Right cardiac atrium (tissue), 5 donors: Measurements from ENCODE around the gene LUC7L. TPM values are rescaled to one million over a fixed set of nuclear protein-coding genes. Genes with fewer than 3 reads are reported as not detected.
"Not testable (repeated sequence)": the region's sequence is repeated elsewhere in the genome, so short reads cannot be mapped to it uniquely, and the experiment has no call there.

ENCODE experiments used
- ATAC-seq, 2 donors: fragments of 200-7000 bp; cut with Tn5 transposase; one replicate each; pipeline versions ENCODE4 v1.8.0 to v1.9.1; 2020; ENCODE audit warnings: moderate library complexity in 2 of 2, mild to moderate bottlenecking in 1 of 2
- DNase-seq, 3 donors: peaks; one replicate each; pipeline ENCODE4 v3.0.0-alpha.2; 2020
- H3K27ac ChIP-seq: one replicate; pipeline ENCODE4 v1.5.1; 2013; ENCODE audit warnings: mild to moderate bottlenecking, low read length, control low read depth, moderate library complexity
- H3K27me3 ChIP-seq: one replicate; pipeline ENCODE4 v1.6.1; 2013; ENCODE audit not compliant: control insufficient read depth, insufficient read depth
- H3K4me1 ChIP-seq: one replicate; pipeline ENCODE4 v1.6.1; 2013; ENCODE audit warnings: low read length; ENCODE audit not compliant: control insufficient read depth, insufficient read depth
- H3K4me3 ChIP-seq: one replicate; pipeline ENCODE4 v1.5.1; 2013; ENCODE audit warnings: low read length, control low read depth
- H3K9me3 ChIP-seq: one replicate; pipeline ENCODE4 v1.6.1; 2013; ENCODE audit warnings: low read length; ENCODE audit not compliant: control insufficient read depth
- WGBS: extraction: QIAGEN DNeasy Blood & Tissue Kit; methylation state at CpG from one replicate; pipeline ENCODE4 v1.1.7; 2013; 5-methylcytosine and 5-hydroxymethylcytosine counted together
- intact Hi-C, 4 donors: fragments of 100-400 bp; cut with DNase I; formaldehyde crosslinking; loops; one replicate each; pipeline versions ENCODE4 v1.11.0 to v1.14.0; 2022 to 2023
- polyA plus RNA-seq: library from polyadenylated mRNA; stranded (reverse); fragments of 200-250 nt; gene quantifications from one replicate; pipeline ENCODE4 v1.2.3, GENCODE V29; 2013
- total RNA-seq, 4 donors: library from RNA; stranded (reverse); fragmentation: NEBNext Ultra II Directional; extraction: Animal tissue kit (Norgen Biotek cat#: 25700); gene quantifications; one replicate each; pipeline ENCODE4 v1.2.1, GENCODE V29; 2021
- donor health status: healthy with polysubstance abuse.
- donor health status: DM: no; HTN: yes; CAD: no.
- donor health status: DM: no; HTN: no; CAD: no.
- donor health status: DM: no; HTN: yes; CAD: no; lungs with severe emphysema.
- donor health status: DM: yes; HTN: yes; CAD: no.

Gene LUC7L
- total and polyA plus RNA-seq, 5 donors, result 28.1 to 32.1 (median 30.9) TPM

- H3K27me3 ChIP-seq, result no peaks in the 10 kb centered on the region
- H3K4me3 ChIP-seq, result no peak overlapping the region
- WGBS, result 71% methylated on average over 4 of the region's 4 CpGs
- H3K4me1 ChIP-seq, result no peaks in the 10 kb centered on the region
- no peaks in the 10 kb centered on the region for H3K9me3 ChIP-seq
- no peak overlapping the region for H3K27ac ChIP-seq
- intact Hi-C loops, result no loop called here
- ATAC-seq (no peak), DNase-seq (no peak)
Observed at GRCh38 chr16:220021-220420, 9.2 kb downstream of the LUC7L start.

DNA sequence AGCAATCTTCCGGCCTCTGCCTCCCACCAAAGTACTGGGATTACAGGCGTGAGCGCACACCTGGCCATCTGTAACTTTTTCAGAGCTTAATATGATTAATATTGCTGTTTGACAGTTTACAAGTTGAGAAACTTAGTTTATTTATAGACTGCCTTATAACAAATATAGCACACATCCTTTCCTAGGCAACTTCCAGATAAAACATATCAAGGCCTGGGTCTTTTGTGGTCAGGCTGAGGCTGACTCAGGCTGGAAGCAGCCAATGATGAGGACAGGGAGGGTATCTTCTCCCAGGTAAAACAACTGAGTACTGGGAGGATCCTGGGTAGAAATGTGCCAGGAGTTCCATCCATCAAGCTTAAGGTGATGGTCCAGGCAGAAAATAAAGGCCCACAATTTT is 16.2 kb downstream of the LUC7L start:
- H3K27ac ChIP-seq, result no peak overlapping the region
- no peak for ATAC-seq
- 95% methylated on average over 3 of the region's 3 CpGs for WGBS

DNA sequence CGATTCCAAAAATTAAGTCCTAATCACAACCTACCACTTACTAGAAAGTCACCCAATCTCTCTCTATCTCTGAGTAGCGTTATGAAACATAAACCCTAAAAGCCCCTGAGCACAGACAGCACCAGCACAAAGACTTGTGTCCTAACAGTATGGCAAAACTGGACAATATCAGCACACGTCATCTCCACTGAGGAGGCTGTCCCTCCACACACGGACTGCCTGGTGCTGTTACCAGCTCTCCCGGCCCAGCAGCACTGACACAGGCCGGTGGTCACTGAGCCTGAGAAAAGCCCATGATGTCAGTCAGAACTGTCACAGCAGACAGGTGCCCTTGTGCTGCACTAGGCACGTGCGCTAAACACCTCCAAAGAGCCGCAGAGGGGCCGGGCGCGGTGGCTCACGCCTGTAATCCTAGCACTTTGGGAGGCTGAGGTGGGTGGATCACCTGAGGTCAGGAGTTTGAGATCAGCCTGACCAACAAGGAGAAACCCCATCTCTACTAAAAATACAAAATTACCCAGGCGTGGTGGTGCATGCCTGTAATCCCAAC is 17.5 kb downstream of the LUC7L start:
- ATAC-seq, result peak; percentile 22 to 27
- H3K4me3 ChIP-seq, H3K4me1 ChIP-seq, DNase-seq, intact Hi-C loops, H3K27me3 ChIP-seq, H3K27ac ChIP-seq, H3K9me3 ChIP-seq: not testable (repeated sequence)
- 84% methylated on average over 14 of the region's 14 CpGs for WGBS

More for the DNA sequence above, 16.2 kb downstream of the LUC7L start:
- Histone ChIP-seq H3K27me3 (no peaks in the 10 kb centered on the region), H3K9me3 (no peaks in the 10 kb centered on the region), H3K4me3 (no peak overlapping the region), H3K4me1 (no peaks in the 10 kb centered on the region)
- no peak for DNase-seq
- intact Hi-C loops, result no loop called here

GRCh38 chr16:209359-209758 is 19.9 kb downstream of the LUC7L start:
- H3K9me3 ChIP-seq, H3K27me3 ChIP-seq, ATAC-seq, DNase-seq, H3K27ac ChIP-seq, intact Hi-C loops, H3K4me3 ChIP-seq, H3K4me1 ChIP-seq: not testable (repeated sequence)
- 90% methylated on average over 4 of the region's 4 CpGs for WGBS

DNA sequence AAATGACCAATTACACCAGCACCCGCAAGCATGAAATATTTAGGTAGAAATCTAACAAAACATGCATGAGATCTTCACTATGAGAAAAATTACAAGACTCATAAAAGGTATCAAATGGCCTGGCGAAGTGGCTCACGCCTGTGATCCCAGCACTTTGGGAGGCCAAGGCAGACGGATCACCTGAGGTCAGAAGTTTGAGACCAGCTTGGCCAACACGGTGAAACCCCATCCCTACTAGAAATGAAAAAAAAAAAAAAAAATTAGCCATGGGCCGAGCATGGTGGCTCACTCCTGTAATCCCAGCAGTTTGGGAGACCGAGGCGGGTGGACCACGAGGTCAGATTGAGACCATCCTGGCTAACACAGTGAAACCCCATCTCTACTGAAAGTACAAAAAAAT is 25.2 kb downstream of the LUC7L start:
- H3K4me3 ChIP-seq, H3K27ac ChIP-seq, ATAC-seq, DNase-seq, intact Hi-C loops, H3K9me3 ChIP-seq, H3K4me1 ChIP-seq, H3K27me3 ChIP-seq: not testable (repeated sequence)
- 93% methylated on average over 9 of the region's 9 CpGs for WGBS

DNA sequence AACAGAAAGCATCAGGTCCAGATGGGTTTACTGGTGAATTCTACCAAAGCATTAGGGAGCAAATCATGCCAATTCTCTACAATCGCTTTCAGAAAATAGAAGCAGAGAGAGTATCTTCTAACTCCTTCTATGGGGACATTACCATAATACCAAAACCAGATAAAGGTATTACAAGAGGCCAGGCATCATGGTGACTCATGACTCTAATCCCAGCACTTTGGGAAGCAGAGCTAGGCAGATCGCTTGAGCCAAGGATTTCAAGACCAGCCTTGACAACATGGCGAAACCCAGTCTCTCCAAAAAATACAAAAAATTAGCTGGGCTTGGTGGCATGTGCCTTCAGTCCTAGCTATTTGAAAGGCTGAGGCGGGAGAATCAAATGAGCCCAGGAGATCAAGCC is 26.0 kb downstream of the LUC7L start:
- Histone ChIP-seq H3K4me1 (no peaks in the 10 kb centered on the region), H3K27me3 (no peaks in the 10 kb centered on the region), H3K27ac (no peak overlapping the region), H3K4me3 (no peak overlapping the region), H3K9me3 (no peaks in the 10 kb centered on the region)
- 98% methylated on average over 4 of the region's 4 CpGs for WGBS
- DNase-seq, result no peak
- no peak for ATAC-seq
- intact Hi-C loops, result no loop called here

- H3K4me1 ChIP-seq, result no peaks in the 10 kb centered on the region
- no peaks in the 10 kb centered on the region for H3K9me3 ChIP-seq
- DNase-seq (no peak), ATAC-seq (no peak)
- no peak overlapping the region for H3K4me3 ChIP-seq
- no peak overlapping the region for H3K27ac ChIP-seq
- 90% methylated on average over 5 of the region's 5 CpGs for WGBS
- intact Hi-C loops, result no loop called here
- H3K27me3 ChIP-seq, result no peaks in the 10 kb centered on the region
Observed at GRCh38 chr16:200388-200787, 28.9 kb downstream of the LUC7L start.

GRCh38 chr16:194516-194915 is 34.7 kb downstream of the LUC7L start:
- Histone ChIP-seq H3K27me3 (no peaks in the 10 kb centered on the region), H3K4me3 (no peak overlapping the region), H3K9me3 (no peaks in the 10 kb centered on the region), H3K4me1 (no peaks in the 10 kb centered on the region), H3K27ac (no peak overlapping the region)
- DNase-seq, result no peak
- intact Hi-C loops, result no loop called here
- WGBS, result 94% methylated on average over 6 of the region's 6 CpGs
- ATAC-seq, result no peak

GRCh38 chr16:193441-193840 is 35.8 kb downstream of the LUC7L start:
- intact Hi-C loops, result no loop called here
- Histone ChIP-seq H3K9me3 (no peaks in the 10 kb centered on the region), H3K27ac (no peak overlapping the region), H3K27me3 (no peaks in the 10 kb centered on the region), H3K4me1 (no peaks in the 10 kb centered on the region), H3K4me3 (no peak overlapping the region)
- DNase-seq (no peak), ATAC-seq (no peak)
- 91% methylated on average over 15 of the region's 15 CpGs for WGBS

GRCh38 chr16:192686-193085 is 36.6 kb downstream of the LUC7L start:
- Histone ChIP-seq H3K27me3 (no peaks in the 10 kb centered on the region), H3K4me3 (no peak overlapping the region), H3K27ac (no peak overlapping the region), H3K9me3 (no peaks in the 10 kb centered on the region), H3K4me1 (no peaks in the 10 kb centered on the region)
- 95% methylated on average over 11 of the region's 11 CpGs for WGBS
- ATAC-seq, result no peak
- intact Hi-C loops, result no loop called here
- no peak for DNase-seq

- H3K27ac ChIP-seq, result no peak overlapping the region
- 88% methylated on average over 4 of the region's 4 CpGs for WGBS
- no peaks in the 10 kb centered on the region for H3K27me3 ChIP-seq
- ATAC-seq, result no peak
- intact Hi-C loops, result no loop called here
- no peak for DNase-seq
- H3K4me1 ChIP-seq, result no peaks in the 10 kb centered on the region
- no peaks in the 10 kb centered on the region for H3K9me3 ChIP-seq
- no peak overlapping the region for H3K4me3 ChIP-seq
Observed at GRCh38 chr16:191831-192230, 37.4 kb downstream of the LUC7L start.

DNA sequence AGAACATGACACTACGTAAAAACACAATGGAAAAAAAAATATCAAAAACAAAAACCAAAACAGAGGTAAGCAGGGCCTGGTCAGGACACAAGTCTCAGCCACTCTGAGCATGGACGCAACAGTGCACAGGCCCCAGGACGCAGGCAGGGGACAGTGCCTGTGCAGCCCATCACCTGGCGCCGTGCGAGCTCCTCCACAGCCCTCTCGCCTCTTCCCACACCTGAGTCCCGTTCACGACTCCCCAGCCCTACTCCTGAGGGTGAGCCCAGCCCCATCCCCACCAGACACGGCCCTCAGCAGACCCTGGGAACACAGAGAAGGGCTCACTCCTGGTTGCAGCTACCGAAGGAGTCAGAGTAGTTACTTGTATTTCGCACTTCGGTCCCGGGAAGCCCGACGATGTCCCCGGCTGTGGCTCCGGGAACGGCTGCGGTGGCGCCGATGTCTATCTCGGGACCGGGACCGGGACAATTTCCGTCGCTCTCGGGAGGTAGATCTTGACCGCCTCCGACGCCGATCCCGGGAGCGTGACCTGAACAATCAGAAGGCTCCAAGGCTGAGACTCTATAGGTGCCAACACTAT is 39.6 kb downstream of the LUC7L start:
- Histone ChIP-seq H3K4me1 (no peaks in the 10 kb centered on the region), H3K27me3 (no peaks in the 10 kb centered on the region), H3K4me3 (no peak overlapping the region), H3K9me3 (no peaks in the 10 kb centered on the region), H3K27ac (no peak overlapping the region)
- DNase-seq (peak in 1 of 3 donors; percentile 50), ATAC-seq (peak; percentile 15 to 27)
- 95% methylated on average over 34 of the region's 34 CpGs for WGBS
- intact Hi-C loops, result no loop called here
